HepG2 (cell line): ENCODE results near the gene UBE2G2. TPM values are rescaled to one million over a fixed set of nuclear protein-coding genes. Genes with fewer than 3 reads are reported as not detected.

Source experiments
- CBFB ChIP-seq: sonication (generic); formaldehyde crosslinking; IDR thresholded peaks from 2 replicates; pipeline ENCODE4 v1.4.0; 2020; ENCODE audit warnings: missing genetic modification reagents
- FOXO1 ChIP-seq: sonication (generic); formaldehyde crosslinking; IDR thresholded peaks from 2 replicates; pipeline ENCODE4 v1.4.0; 2020; ENCODE audit warnings: missing genetic modification reagents
- GATAD2A ChIP-seq: IDR thresholded peaks from 2 replicates; pipeline ENCODE4 v1.6.1; 2016
- HDAC2 ChIP-seq: sonication (generic); formaldehyde crosslinking; IDR thresholded peaks from 2 replicates; pipeline ENCODE4 v1.4.0; 2020; ENCODE audit warnings: missing genetic modification reagents
- HNRNPL ChIP-seq: fragments of 200-400 bp; formaldehyde crosslinking; IDR thresholded peaks from 2 replicates; pipeline ENCODE4 v1.6.1; 2017; ENCODE audit warnings: mild to moderate bottlenecking, low read depth, low read length
- JUNB ChIP-seq: sonication (generic); formaldehyde crosslinking; IDR thresholded peaks from 2 replicates; pipeline ENCODE4 v1.8.0; 2022; ENCODE audit warnings: missing genetic modification reagents, mild to moderate bottlenecking, borderline replicate concordance
- KMT2B ChIP-seq: IDR thresholded peaks from 2 replicates; pipeline ENCODE4 v1.6.1; 2016; ENCODE audit warnings: missing genetic modification reagents, missing compliant biosample characterization
- NFYB ChIP-seq: sonication (generic); formaldehyde crosslinking; IDR thresholded peaks from 2 replicates; pipeline ENCODE4 v1.4.0; 2020; ENCODE audit warnings: missing genetic modification reagents
- PHF5A ChIP-seq: IDR thresholded peaks from one replicate; pipeline ENCODE4 v1.6.1; 2018; ENCODE audit warnings: low read depth, missing genetic modification reagents; ENCODE audit not compliant: unreplicated experiment
- SP2 ChIP-seq: sonication (generic); formaldehyde crosslinking; IDR thresholded peaks from 2 replicates; pipeline ENCODE4 v1.5.1; 2020; ENCODE audit warnings: mild to moderate bottlenecking, missing genetic modification reagents
- SRF ChIP-seq: IDR thresholded peaks from 2 replicates; pipeline ENCODE4 v1.6.1; 2011; ENCODE audit warnings: mild to moderate bottlenecking, low read depth, low read length, moderate library complexity
- TBX3 ChIP-seq: fragments of 450-650 bp; IDR thresholded peaks from 2 replicates; pipeline ENCODE4 v1.6.1; 2017; ENCODE audit warnings: antibody characterized with exemption, mild to moderate bottlenecking, inconsistent platforms, borderline replicate concordance
- ZFX ChIP-seq: sonication (generic); formaldehyde crosslinking; IDR thresholded peaks from 2 replicates; pipeline ENCODE4 v1.4.0; 2020; ENCODE audit warnings: mild to moderate bottlenecking, low read depth, missing genetic modification reagents, moderate library complexity
- ZMYM4 ChIP-seq: sonication (generic); formaldehyde crosslinking; IDR thresholded peaks from 2 replicates; pipeline ENCODE4 v1.8.1; 2023; ENCODE audit warnings: mild to moderate bottlenecking, missing genetic modification reagents
- ZNF556 ChIP-seq: sonication (generic); formaldehyde crosslinking; IDR thresholded peaks from 2 replicates; pipeline ENCODE4 v1.4.0; 2020; ENCODE audit warnings: mild to moderate bottlenecking, missing genetic modification reagents, borderline replicate concordance
- ZNF766 ChIP-seq: sonication (generic); formaldehyde crosslinking; IDR thresholded peaks from 2 replicates; pipeline ENCODE4 v1.5.0; 2020; ENCODE audit warnings: missing genetic modification reagents, borderline replicate concordance
- ZNF772 ChIP-seq: sonication (generic); formaldehyde crosslinking; IDR thresholded peaks from 2 replicates; pipeline ENCODE4 v1.5.0; 2020; ENCODE audit warnings: mild to moderate bottlenecking, missing genetic modification reagents
- ZNF780A ChIP-seq: sonication (generic); formaldehyde crosslinking; IDR thresholded peaks from 2 replicates; pipeline ENCODE4 v1.8.0; 2022; ENCODE audit warnings: mild to moderate bottlenecking, missing genetic modification reagents, moderate library complexity
- ZNF879 ChIP-seq: sonication (generic); formaldehyde crosslinking; IDR thresholded peaks from 2 replicates; pipeline ENCODE4 v1.8.1; 2023; ENCODE audit warnings: missing genetic modification reagents
- polyA plus RNA-seq, 8 experiments: library from polyadenylated mRNA; depleted of rRNA in 3 of 8; stranded (reverse) in 7 of 8; unstranded in 1 of 8; fragments of >200 nt; fragmentation: Illumina TruSeq in 4 of 8; extraction: Trizol in 4 of 8; gene quantifications; 2 replicates each; pipeline versions ENCODE4 v1.2.1 to v1.2.3, GENCODE V29; 2011 to 2016; ENCODE audit warnings: low read depth in 4 of 8, missing spikeins in 1 of 8, mixed read lengths in 1 of 8; ENCODE audit not compliant: insufficient read depth in 1 of 8
- total RNA-seq, 5 experiments: library from RNA; depleted of rRNA; stranded (reverse); fragments of >200 nt; fragmentation: Illumina TruSeq; extraction: Trizol; gene quantifications; 2 replicates each; pipeline ENCODE4 v1.2.3, GENCODE V29; 2016; ENCODE audit warnings: low read depth in 1 of 5
- TF ChIP-seq, protein P1 (sequence below): IDR thresholded peaks from 2 replicates; pipeline ENCODE4 v1.6.1; 2016; ENCODE audit warnings: low read depth, borderline replicate concordance
- TF ChIP-seq, protein P2 (sequence below): sonication (generic); formaldehyde crosslinking; IDR thresholded peaks from 2 replicates; pipeline ENCODE4 v1.5.0; 2020; ENCODE audit warnings: mild to moderate bottlenecking, missing genetic modification reagents, borderline replicate concordance

The UBE2G2 gene
- total and polyA plus RNA-seq, 2 of the 13 experiments (the other 11 are each of a cell fraction or from before 2014, with no cell fraction given), result 55.4 to 92.0 TPM

DNA sequence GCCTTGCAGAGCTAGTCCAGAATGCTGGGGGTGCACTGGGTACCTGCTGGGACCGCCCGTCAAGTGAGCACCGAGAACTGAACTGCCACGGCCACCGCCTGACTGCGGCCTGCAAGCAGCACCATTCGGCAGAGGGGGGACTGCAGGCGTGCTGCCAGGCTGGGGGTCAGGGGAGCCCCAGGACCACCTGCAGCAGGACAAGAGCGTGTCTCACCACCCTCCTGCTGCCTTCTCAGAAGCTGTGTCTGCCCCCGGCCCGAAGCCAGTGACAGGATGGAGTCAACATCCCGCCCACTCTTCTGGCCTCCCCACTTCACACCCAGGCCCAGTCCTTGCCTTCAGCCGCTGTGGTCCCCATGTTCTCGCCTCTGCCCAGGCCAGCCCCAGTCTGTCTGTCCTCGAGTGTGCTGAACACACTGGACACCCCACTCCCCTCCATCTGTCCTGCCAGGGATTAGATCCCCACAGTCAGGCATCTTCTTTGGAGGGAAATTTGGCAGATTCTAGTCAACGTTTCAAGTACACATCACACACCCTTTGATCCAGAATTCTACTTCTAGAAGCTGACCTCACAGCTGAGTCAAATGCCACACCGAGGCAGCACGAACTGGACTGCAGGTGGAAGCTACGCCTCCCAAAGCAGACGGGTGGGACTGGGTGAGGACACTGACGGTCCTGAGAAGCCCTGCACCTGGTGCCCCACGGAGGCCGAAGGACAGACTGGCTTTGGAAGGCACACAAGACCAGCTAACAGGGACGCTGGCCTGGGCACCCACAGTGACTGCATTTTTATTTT, 45.8 kb upstream of the UBE2G2 start (continued):
- TF ChIP-seq, protein P1, sequence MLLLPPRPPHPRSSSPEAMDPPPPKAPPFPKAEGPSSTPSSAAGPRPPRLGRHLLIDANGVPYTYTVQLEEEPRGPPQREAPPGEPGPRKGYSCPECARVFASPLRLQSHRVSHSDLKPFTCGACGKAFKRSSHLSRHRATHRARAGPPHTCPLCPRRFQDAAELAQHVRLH (CRISPR knock-in tag), result no peak
- TF ChIP-seq FOXO1 (no peak), ZNF772 (CRISPR knock-in tag) (no peak), ZNF766 (CRISPR knock-in tag) (no peak), HDAC2 (CRISPR knock-in tag) (0 out of 2 replicates have a peak, but pooled peaks have one; percentile 2), ZMYM4 (CRISPR knock-in tag) (0 out of 2 replicates have a peak, but pooled peaks have one; percentile 16), TBX3 (no peak), KMT2B (CRISPR knock-in tag) (no peak), GATAD2A (CRISPR knock-in tag) (no peak), ZNF879 (CRISPR knock-in tag) (no peak), NFYB (CRISPR knock-in tag) (no peak), PHF5A (CRISPR knock-in tag) (no peak), CBFB (CRISPR knock-in tag) (no peak), ZNF780A (CRISPR knock-in tag) (no peak), ZNF556 (no peak), HNRNPL (no peak), ZFX (CRISPR knock-in tag) (peak; percentile 55; the same call in 1 of the 2 replicates), SP2 (CRISPR knock-in tag) (peak; percentile 33; the same call in 1 of the 2 replicates), JUNB (CRISPR knock-in tag) (no peak), SRF (no peak)
- TF ChIP-seq, protein P2, sequence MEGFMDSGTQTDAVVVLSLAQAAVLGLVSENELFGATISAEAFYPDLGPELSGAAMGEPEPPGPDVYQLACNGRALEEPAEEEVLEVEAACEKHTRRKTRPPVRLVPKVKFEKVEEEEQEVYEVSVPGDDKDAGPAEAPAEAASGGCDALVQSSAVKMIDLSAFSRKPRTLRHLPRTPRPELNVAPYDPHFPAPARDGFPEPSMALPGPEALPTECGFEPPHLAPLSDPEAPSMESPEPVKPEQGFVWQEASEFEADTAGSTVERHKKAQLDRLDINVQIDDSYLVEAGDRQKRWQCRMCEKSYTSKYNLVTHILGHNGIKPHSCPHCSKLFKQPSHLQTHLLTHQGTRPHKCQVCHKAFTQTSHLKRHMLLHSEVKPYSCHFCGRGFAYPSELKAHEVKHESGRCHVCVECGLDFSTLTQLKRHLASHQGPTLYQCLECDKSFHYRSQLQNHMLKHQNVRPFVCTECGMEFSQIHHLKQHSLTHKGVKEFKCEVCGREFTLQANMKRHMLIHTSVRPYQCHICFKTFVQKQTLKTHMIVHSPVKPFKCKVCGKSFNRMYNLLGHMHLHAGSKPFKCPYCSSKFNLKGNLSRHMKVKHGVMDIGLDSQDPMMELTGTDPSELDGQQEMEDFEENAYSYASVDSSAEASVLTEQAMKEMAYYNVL, result no peak
